CD4-positive, CD25-positive, alpha-beta regulatory T cell (primary cell): ENCODE measurements around the gene TREM1. TPM values are rescaled to one million over a fixed set of nuclear protein-coding genes. Genes with fewer than 3 reads are reported as not detected.

ENCODE experiments used
- ATAC-seq, 2 donors: fragments of 150-1000 bp; cut with Tn5 transposase; one replicate each; pipeline ENCODE4 v1.10.0; 2021; ENCODE audit warnings: low read depth in 2 of 2, moderate number of reproducible peaks in 2 of 2, moderate library complexity in 1 of 2
- DNase-seq, 3 donors: peaks; one replicate each; pipeline versions ENCODE4 v3.0.0 to v3.0.0-alpha.2; 2012 to 2022; ENCODE audit warnings: mixed read lengths in 1 of 3
- H3K27ac ChIP-seq: one replicate; pipeline ENCODE4 v1.7.0; 2013; ENCODE audit warnings: mild to moderate bottlenecking, low read length; ENCODE audit not compliant: insufficient read depth, poor library complexity, severe bottlenecking
- H3K27me3 ChIP-seq: one replicate; pipeline ENCODE4 v1.7.0; 2013; ENCODE audit warnings: low read length; ENCODE audit not compliant: control insufficient read depth, insufficient read depth
- H3K36me3 ChIP-seq: one replicate; pipeline ENCODE4 v1.7.0; 2013; ENCODE audit warnings: mild to moderate bottlenecking, low read length, moderate library complexity; ENCODE audit not compliant: control insufficient read depth, insufficient read depth
- H3K4me1 ChIP-seq: 2 replicates; pipeline ENCODE4 v1.7.0; 2013; ENCODE audit warnings: mild to moderate bottlenecking, low read length; ENCODE audit not compliant: insufficient read depth, control insufficient read depth, poor library complexity, severe bottlenecking
- H3K4me3 ChIP-seq: one replicate; pipeline ENCODE4 v1.7.0; 2013; ENCODE audit warnings: low read depth, mild to moderate bottlenecking, low read length, moderate library complexity
- H3K9me3 ChIP-seq, 2 experiments: 1 replicate in 1 of 2; 2 replicates in 1 of 2; pipeline ENCODE4 v1.7.0; 2013; ENCODE audit warnings: low read length in 2 of 2, mild to moderate bottlenecking in 1 of 2, moderate library complexity in 1 of 2; ENCODE audit not compliant: control insufficient read depth in 2 of 2
- H3K27ac Mint-ChIP-seq, 3 donors: one replicate each; pipeline ENCODE4 v1.8.0; 2020 to 2022; ENCODE audit warnings: mild to moderate bottlenecking in 3 of 3, mixed read lengths in 3 of 3, moderate library complexity in 2 of 3
- H3K27me3 Mint-ChIP-seq: one replicate; pipeline ENCODE4 v1.8.0; 2022; ENCODE audit warnings: mild to moderate bottlenecking, mixed read lengths
- H3K36me3 Mint-ChIP-seq: one replicate; pipeline ENCODE4 v1.8.0; 2020; ENCODE audit warnings: mixed read lengths
- H3K4me1 Mint-ChIP-seq, 4 donors: one replicate each; pipeline ENCODE4 v1.8.0; 2020 to 2022; ENCODE audit warnings: mixed read lengths in 4 of 4, mild to moderate bottlenecking in 1 of 4
- H3K4me3 Mint-ChIP-seq, 4 donors: one replicate each; pipeline ENCODE4 v1.8.0; 2020 to 2022; ENCODE audit warnings: mild to moderate bottlenecking in 4 of 4, mixed read lengths in 4 of 4, moderate library complexity in 3 of 4
- H3K9me3 Mint-ChIP-seq, 7 donors: one replicate each; pipeline ENCODE4 v1.8.0; 2020 to 2022; ENCODE audit warnings: mixed read lengths in 7 of 7, mild to moderate bottlenecking in 3 of 7, moderate library complexity in 2 of 7
- polyA plus RNA-seq, 4 donors: library from polyadenylated mRNA; unstranded; fragments of 300-500 nt; fragmentation: Illumina TruSeq; gene quantifications; one replicate each; pipeline ENCODE4 v1.2.3, GENCODE V29; 2021
- total RNA-seq: library from RNA; stranded (reverse); gene quantifications from one replicate; pipeline ENCODE4 v1.2.3, GENCODE V29; 2022

The TREM1 gene
- total and polyA plus RNA-seq, 5 donors from 2014 or later: 0.54 TPM; not detected in 4

- ATAC-seq: no peak
Measured at GRCh38 chr6:41239467-41240159, 46.9 kb downstream of the TREM1 start.

GRCh38 chr6:41237128-41237527, 49.4 kb downstream of the TREM1 start:
- peaks cover 0 to 4% (median 0%) of the 10 kb centered on the region in 7 donors for H3K9me3 Mint-ChIP-seq
- no peaks in the 10 kb centered on the region for H3K36me3 Mint-ChIP-seq
- no peak for DNase-seq
- H3K27me3 Mint-ChIP-seq: peaks cover 54% of the 10 kb centered on the region
- H3K4me1 Mint-ChIP-seq: peaks cover 0 to 4% (median 0%) of the 10 kb centered on the region in 4 donors
- H3K9me3 ChIP-seq: no peaks in the 10 kb centered on the region
- no peak overlapping the region for H3K27ac Mint-ChIP-seq
- peaks cover 11% of the 10 kb centered on the region for H3K27me3 ChIP-seq
- no peak for ATAC-seq
- no peak overlapping the region for H3K4me3 ChIP-seq
- no peaks in the 10 kb centered on the region for H3K36me3 ChIP-seq
- no peak overlapping the region for H3K4me3 Mint-ChIP-seq
- no peaks in the 10 kb centered on the region for H3K4me1 ChIP-seq
- no peak overlapping the region for H3K27ac ChIP-seq

More at GRCh38 chr6:41239467-41240159, 46.9 kb downstream of the TREM1 start:
- Histone ChIP-seq H3K27ac (no peak overlapping the region), H3K9me3 (no peaks in the 10 kb centered on the region), H3K27me3 (peaks cover 11% of the 10 kb centered on the region), H3K4me1 (no peaks in the 10 kb centered on the region), H3K36me3 (no peaks in the 10 kb centered on the region), H3K4me3 (no peak overlapping the region)
- Mint-ChIP-seq H3K4me3 (no peak overlapping the region), H3K4me1 (peaks cover 0 to 4% (median under 1%) of the 10 kb centered on the region in 4 donors), H3K36me3 (no peaks in the 10 kb centered on the region), H3K9me3 (peaks cover 0 to 4% (median 0%) of the 10 kb centered on the region in 7 donors), H3K27me3 (peaks cover 75% of the 10 kb centered on the region), H3K27ac (no peak overlapping the region)
- no peak for DNase-seq

- H3K36me3 ChIP-seq: no peaks in the 10 kb centered on the region
- DNase-seq: no peak
- H3K27ac ChIP-seq: no peak overlapping the region
- no peak overlapping the region for H3K4me3 ChIP-seq
- no peaks in the 10 kb centered on the region for H3K4me1 ChIP-seq
- ATAC-seq: no peak
- no peaks in the 10 kb centered on the region for H3K36me3 Mint-ChIP-seq
- no peak overlapping the region for H3K27ac Mint-ChIP-seq
- peaks cover 0 to 4% (median 0%) of the 10 kb centered on the region in 4 donors for H3K4me1 Mint-ChIP-seq
- no peaks in the 10 kb centered on the region for H3K9me3 ChIP-seq
- H3K9me3 Mint-ChIP-seq: peaks cover 0 to 4% (median 0%) of the 10 kb centered on the region in 7 donors
- peaks cover 11% of the 10 kb centered on the region for H3K27me3 ChIP-seq
- no peak overlapping the region for H3K4me3 Mint-ChIP-seq
- peaks cover 56% of the 10 kb centered on the region for H3K27me3 Mint-ChIP-seq
Measured at GRCh38 chr6:41236276-41236675, 50.2 kb downstream of the TREM1 start.

GRCh38 chr6:41232667-41233066, 53.8 kb downstream of the TREM1 start:
- H3K27me3 ChIP-seq: no peaks in the 10 kb centered on the region
- no peaks in the 10 kb centered on the region for H3K36me3 ChIP-seq
- no peak overlapping the region for H3K27ac ChIP-seq
- DNase-seq: no peak
- no peak overlapping the region for H3K4me3 ChIP-seq
- no peaks in the 10 kb centered on the region for H3K9me3 ChIP-seq
- peaks cover 0 to 4% (median 2%) of the 10 kb centered on the region in 4 donors for H3K4me1 Mint-ChIP-seq
- no peaks in the 10 kb centered on the region for H3K4me1 ChIP-seq
- H3K27ac Mint-ChIP-seq: no peak overlapping the region
- no peak for ATAC-seq
- H3K9me3 Mint-ChIP-seq: peaks cover 0 to 4% (median 0%) of the 10 kb centered on the region in 7 donors
- no peaks in the 10 kb centered on the region for H3K36me3 Mint-ChIP-seq
- no peak overlapping the region for H3K4me3 Mint-ChIP-seq
- peaks cover 29% of the 10 kb centered on the region for H3K27me3 Mint-ChIP-seq

- Mint-ChIP-seq H3K9me3 (peaks cover 0 to 4% (median 0%) of the 10 kb centered on the region in 7 donors), H3K27ac (no peak overlapping the region), H3K27me3 (peaks cover 30% of the 10 kb centered on the region), H3K36me3 (no peaks in the 10 kb centered on the region), H3K4me1 (peaks cover 0 to 4% (median 2%) of the 10 kb centered on the region in 4 donors), H3K4me3 (no peak overlapping the region)
- no peaks in the 10 kb centered on the region for H3K36me3 ChIP-seq
- peaks cover 4% of the 10 kb centered on the region for H3K27me3 ChIP-seq
- ATAC-seq (no peak), DNase-seq (no peak)
- H3K4me1 ChIP-seq: no peaks in the 10 kb centered on the region
- H3K9me3 ChIP-seq: no peaks in the 10 kb centered on the region
- no peak overlapping the region for H3K27ac ChIP-seq
- H3K4me3 ChIP-seq: no peak overlapping the region
Measured at GRCh38 chr6:41231246-41231645, 55.2 kb downstream of the TREM1 start.

GRCh38 chr6:41229721-41230120, 56.8 kb downstream of the TREM1 start:
- H3K36me3 Mint-ChIP-seq: no peaks in the 10 kb centered on the region
- ATAC-seq (no peak), DNase-seq (no peak)
- Histone ChIP-seq H3K4me3 (no peak overlapping the region), H3K9me3 (no peaks in the 10 kb centered on the region), H3K4me1 (no peaks in the 10 kb centered on the region), H3K27ac (no peak overlapping the region), H3K27me3 (peaks cover 7% of the 10 kb centered on the region), H3K36me3 (no peaks in the 10 kb centered on the region)
- H3K27ac Mint-ChIP-seq: no peak overlapping the region
- peaks cover 0 to 3% (median 0%) of the 10 kb centered on the region in 4 donors for H3K4me1 Mint-ChIP-seq
- H3K27me3 Mint-ChIP-seq: peaks cover 23% of the 10 kb centered on the region
- peaks cover 0 to 3% (median 0%) of the 10 kb centered on the region in 7 donors for H3K9me3 Mint-ChIP-seq
- no peak overlapping the region for H3K4me3 Mint-ChIP-seq

- ATAC-seq (no peak), DNase-seq (no peak)
- Histone ChIP-seq H3K4me3 (no peak overlapping the region), H3K27me3 (peaks cover 7% of the 10 kb centered on the region), H3K9me3 (no peaks in the 10 kb centered on the region), H3K36me3 (no peaks in the 10 kb centered on the region), H3K27ac (no peak overlapping the region), H3K4me1 (no peaks in the 10 kb centered on the region)
- peaks cover 0 to 3% (median 0%) of the 10 kb centered on the region in 4 donors for H3K4me1 Mint-ChIP-seq
- peak overlapping the region in 1 of 3 donors; percentile 57 for H3K27ac Mint-ChIP-seq
- H3K9me3 Mint-ChIP-seq: peaks cover 0 to 3% (median 0%) of the 10 kb centered on the region in 7 donors
- H3K27me3 Mint-ChIP-seq: peaks cover 21% of the 10 kb centered on the region
- H3K4me3 Mint-ChIP-seq: no peak overlapping the region
- H3K36me3 Mint-ChIP-seq: no peaks in the 10 kb centered on the region
Measured at GRCh38 chr6:41228616-41229015, 57.9 kb downstream of the TREM1 start.

- Histone ChIP-seq H3K36me3 (no peaks in the 10 kb centered on the region), H3K27ac (no peak within 1 kb of the TSS), H3K9me3 (no peaks in the 10 kb centered on the region), H3K27me3 (peaks cover 7% of the 10 kb centered on the region), H3K4me1 (no peaks in the 10 kb centered on the region), H3K4me3 (no peak within 1 kb of the TSS)
- H3K9me3 Mint-ChIP-seq: peaks cover 0 to 3% (median 0%) of the 10 kb centered on the region in 7 donors
- peak within 1 kb of the TSS in 1 of 3 donors; percentile 57 for H3K27ac Mint-ChIP-seq
- H3K4me3 Mint-ChIP-seq: no peak within 1 kb of the TSS
- peaks cover 0 to 3% (median 0%) of the 10 kb centered on the region in 4 donors for H3K4me1 Mint-ChIP-seq
- no peaks in the 10 kb centered on the region for H3K36me3 Mint-ChIP-seq
- peaks cover 26% of the 10 kb centered on the region for H3K27me3 Mint-ChIP-seq
- ATAC-seq (no peak), DNase-seq (no peak)
Measured at GRCh38 chr6:41228096-41228495, 58.4 kb downstream of the TREM1 start, which contains the start of gene TREML4. Gene TREML4, plus strand, starts transcription at chr6:41228349. Its CDS starts 79 bp downstream, at chr6:41228428.
